MCF 10A (cell line): ENCODE results near the gene SHROOM3. TPM values are rescaled to one million over a fixed set of nuclear protein-coding genes. Genes with fewer than 3 reads are reported as not detected.

ENCODE experiments used
- BruUV-seq: library from RNA; stranded (reverse); fragments of 400-500 nt; replicated peaks from 2 replicates; lab custom pipeline; 2021; lab: Mats Ljungman, UMichigan
- CTCF ChIA-PET: fragments of 300-600 bp; sonication (Branson Sonifier 250); formaldehyde crosslinking; extraction: SDS; loops from one replicate; lab custom pipeline; 2021; ENCODE audit warnings: antibody characterized with exemption, inconsistent platforms; lab: Yijun Ruan, JAX
- POLR2A ChIA-PET: fragments of 300-600, 350-650 bp; sonication (Branson Sonifier 250); formaldehyde crosslinking; extraction: SDS; loops from one replicate; lab custom pipeline; 2020; ENCODE audit warnings: antibody characterized with exemption, inconsistent platforms; lab: Yijun Ruan, JAX
- DNase-seq: peaks from one replicate; pipeline ENCODE4 v3.0.0-alpha.2; 2018; ENCODE audit not compliant: unreplicated experiment
- H3K27ac Mint-ChIP-seq: one replicate; pipeline ENCODE4 v1.8.0; 2022; ENCODE audit warnings: mild to moderate bottlenecking, low read depth, mixed read lengths; ENCODE audit not compliant: unreplicated experiment
- H3K27me3 Mint-ChIP-seq: one replicate; pipeline ENCODE4 v1.8.0; 2022; ENCODE audit warnings: mixed read lengths; ENCODE audit not compliant: insufficient read depth, unreplicated experiment
- H3K36me3 Mint-ChIP-seq: one replicate; pipeline ENCODE4 v1.8.0; 2022; ENCODE audit warnings: mild to moderate bottlenecking, moderate library complexity, mixed read lengths; ENCODE audit not compliant: insufficient read depth, unreplicated experiment
- H3K4me1 Mint-ChIP-seq: one replicate; pipeline ENCODE4 v1.8.0; 2022; ENCODE audit warnings: mixed read lengths; ENCODE audit not compliant: insufficient read depth, unreplicated experiment
- H3K4me3 Mint-ChIP-seq: one replicate; pipeline ENCODE4 v1.8.0; 2022; ENCODE audit warnings: mild to moderate bottlenecking, moderate library complexity, mixed read lengths; ENCODE audit not compliant: unreplicated experiment
- H3K9me3 Mint-ChIP-seq: one replicate; pipeline ENCODE4 v1.8.0; 2022; ENCODE audit warnings: mixed read lengths; ENCODE audit not compliant: unreplicated experiment
- intact Hi-C: fragments of 100-400 bp; cut with micrococcal nuclease; formaldehyde crosslinking; loops from 2 replicates; pipeline ENCODE4 v1.14.1; 2022
- total RNA-seq: library from RNA; stranded (reverse); gene quantifications from 2 replicates; pipeline ENCODE4 v1.2.3, GENCODE V29; 2022
- TF ChIP-seq, protein P1 (sequence below): fragments of 200-600 bp; IDR thresholded peaks from one replicate; pipeline ENCODE4 v1.8.0; 2022; ENCODE audit warnings: antibody characterized with exemption, mild to moderate bottlenecking; ENCODE audit not compliant: unreplicated experiment

Gene SHROOM3
- total RNA-seq, 1 experiment from 2014 or later: 20.7 TPM

GRCh38 chr4:76791479-76791878 lies 356.4 kb downstream of the SHROOM3 start:
- no peaks in the 10 kb centered on the region for H3K27me3 Mint-ChIP-seq
- no TSS peak for BruUV-seq
- H3K36me3 Mint-ChIP-seq: peaks cover 5% of the 10 kb centered on the region
- TF ChIP-seq, protein P1, sequence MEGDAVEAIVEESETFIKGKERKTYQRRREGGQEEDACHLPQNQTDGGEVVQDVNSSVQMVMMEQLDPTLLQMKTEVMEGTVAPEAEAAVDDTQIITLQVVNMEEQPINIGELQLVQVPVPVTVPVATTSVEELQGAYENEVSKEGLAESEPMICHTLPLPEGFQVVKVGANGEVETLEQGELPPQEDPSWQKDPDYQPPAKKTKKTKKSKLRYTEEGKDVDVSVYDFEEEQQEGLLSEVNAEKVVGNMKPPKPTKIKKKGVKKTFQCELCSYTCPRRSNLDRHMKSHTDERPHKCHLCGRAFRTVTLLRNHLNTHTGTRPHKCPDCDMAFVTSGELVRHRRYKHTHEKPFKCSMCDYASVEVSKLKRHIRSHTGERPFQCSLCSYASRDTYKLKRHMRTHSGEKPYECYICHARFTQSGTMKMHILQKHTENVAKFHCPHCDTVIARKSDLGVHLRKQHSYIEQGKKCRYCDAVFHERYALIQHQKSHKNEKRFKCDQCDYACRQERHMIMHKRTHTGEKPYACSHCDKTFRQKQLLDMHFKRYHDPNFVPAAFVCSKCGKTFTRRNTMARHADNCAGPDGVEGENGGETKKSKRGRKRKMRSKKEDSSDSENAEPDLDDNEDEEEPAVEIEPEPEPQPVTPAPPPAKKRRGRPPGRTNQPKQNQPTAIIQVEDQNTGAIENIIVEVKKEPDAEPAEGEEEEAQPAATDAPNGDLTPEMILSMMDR: no peak
- H3K9me3 Mint-ChIP-seq: no peaks in the 10 kb centered on the region
- no peaks in the 10 kb centered on the region for H3K4me1 Mint-ChIP-seq
- no peak overlapping the region for H3K4me3 Mint-ChIP-seq
- intact Hi-C loops: no loop called here
- ChIA-PET CTCF (interaction anchor here (0.5 kb wide), 1 partner anchor 11 kb away, joined by 4 read pairs; no protein-coding TSS in a partner anchor), POLR2A (interaction anchor here (0.7 to 2.1 kb wide), 2 partner anchors 9 to 150 kb away, joined by 3 to 6 read pairs; no protein-coding TSS in a partner anchor)
- H3K27ac Mint-ChIP-seq: no peak overlapping the region
- no peak for DNase-seq

DNA sequence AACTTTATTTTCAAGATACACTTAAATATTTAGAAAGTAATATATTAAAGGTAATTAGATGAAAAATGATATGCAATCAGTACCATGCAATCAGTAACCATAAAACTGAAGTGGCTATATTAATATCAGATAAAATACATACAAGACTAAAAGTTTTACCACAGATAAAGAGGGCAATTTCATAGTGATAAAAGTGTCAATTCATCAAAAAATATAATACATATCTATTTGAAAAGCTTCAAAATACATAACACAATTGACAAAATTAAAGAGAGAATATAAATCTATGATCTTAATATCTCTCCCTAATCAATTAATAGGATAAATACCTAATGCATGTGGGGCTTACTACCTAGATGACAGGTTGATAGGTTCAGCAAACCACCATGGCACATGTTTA lies 357.4 kb downstream of the SHROOM3 start:
- BruUV-seq: no TSS peak
- POLR2A ChIA-PET: interaction anchor here (0.6 to 2.1 kb wide), 2 partner anchors 10 to 26 kb away, joined by 5 to 6 read pairs; no protein-coding TSS in a partner anchor
- CTCF ChIA-PET: no interaction called here

DNA sequence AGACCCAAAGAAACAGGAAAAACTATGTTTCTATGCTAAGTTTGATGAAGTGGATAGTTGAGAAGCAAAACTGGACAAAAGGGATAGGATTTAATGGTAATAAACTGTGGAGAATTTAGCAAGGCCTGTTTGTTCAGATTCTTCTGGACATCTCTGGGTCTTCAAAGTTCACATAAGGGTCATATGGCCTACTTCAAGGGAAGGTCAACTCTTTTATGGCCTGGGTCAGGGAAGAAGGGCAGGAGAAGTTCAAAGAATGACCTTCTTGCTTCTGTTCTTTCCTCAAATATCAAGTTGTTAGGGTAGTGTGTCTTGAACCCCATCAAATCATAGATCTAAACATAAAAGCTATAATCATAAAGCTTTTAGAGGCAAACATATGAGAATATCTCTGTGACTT lies 360.2 kb downstream of the SHROOM3 start:
- H3K27ac Mint-ChIP-seq: no peak overlapping the region
- TF ChIP-seq, protein P1: no peak
- BruUV-seq: no TSS peak

More for the DNA sequence above, 357.4 kb downstream of the SHROOM3 start:
- Mint-ChIP-seq H3K27me3 (no peaks in the 10 kb centered on the region), H3K27ac (no peak overlapping the region), H3K4me3 (no peak overlapping the region), H3K36me3 (peaks cover 4% of the 10 kb centered on the region), H3K9me3 (no peaks in the 10 kb centered on the region), H3K4me1 (no peaks in the 10 kb centered on the region)
- TF ChIP-seq, protein P1: no peak
- intact Hi-C loops: no loop called here
- no peak for DNase-seq

GRCh38 chr4:76799140-76799539 lies 364.1 kb downstream of the SHROOM3 start:
- no peak overlapping the region for H3K4me3 Mint-ChIP-seq
- no peak for DNase-seq
- H3K36me3 Mint-ChIP-seq: no peaks in the 10 kb centered on the region
- POLR2A ChIA-PET: interaction anchor here (1.0 to 1.1 kb wide), 2 partner anchors 15 to 16 kb away, joined by 3 read pairs; no protein-coding TSS in a partner anchor
- no TSS peak for BruUV-seq
- no peaks in the 10 kb centered on the region for H3K27me3 Mint-ChIP-seq
- H3K9me3 Mint-ChIP-seq: no peaks in the 10 kb centered on the region
- no peaks in the 10 kb centered on the region for H3K4me1 Mint-ChIP-seq
- no peak overlapping the region for H3K27ac Mint-ChIP-seq
- intact Hi-C loops: no loop called here
- CTCF ChIA-PET: interaction anchor here (0.6 to 1.2 kb wide), 2 partner anchors 14 to 630 kb away, joined by 3 read pairs; no protein-coding TSS in a partner anchor
- TF ChIP-seq, protein P1: no peak

More for the DNA sequence above, 360.2 kb downstream of the SHROOM3 start:
- Mint-ChIP-seq H3K4me3 (no peak overlapping the region), H3K36me3 (no peaks in the 10 kb centered on the region), H3K9me3 (no peaks in the 10 kb centered on the region), H3K4me1 (no peaks in the 10 kb centered on the region), H3K27me3 (no peaks in the 10 kb centered on the region)
- POLR2A ChIA-PET: interaction anchor here (1.5 kb wide), 1 partner anchor 14 kb away, joined by 3 read pairs; no protein-coding TSS in a partner anchor
- CTCF ChIA-PET: no interaction called here
- DNase-seq: no peak
- intact Hi-C loops: no loop called here
